Measurements from ENCODE around the gene POU1F1. TPM values are rescaled to one million over a fixed set of nuclear protein-coding genes. Genes with fewer than 3 reads are reported as not detected.

Gene POU1F1
- total and polyA plus RNA-seq, 2 of the 8 experiments (the other 6 are each of a cell fraction or from before 2014, with no cell fraction given) = not detected

GRCh38 chr3:87261925-87262324 is 14.5 kb downstream of the POU1F1 start:
- no peak overlapping the region for H3K27ac ChIP-seq (ENCODE audit: low read depth, low read length)
- no peak overlapping the region for H3K4ac ChIP-seq (replicated peaks; ENCODE audit: insufficient read length, low read depth, low read length)
- no peaks in the 10 kb centered on the region for H3K9me3 ChIP-seq (ENCODE audit: insufficient read depth in 2 of 2, low read depth in 1 of 2, low read length in 1 of 2)
- H3K27me3 ChIP-seq (replicated peaks in 1 of 4; ENCODE audit: control insufficient read depth in 3 of 4, extremely low read depth in 1 of 4, insufficient read depth in 3 of 4, low read length in 3 of 4) = no peaks in the 10 kb centered on the region
- no peaks in the 10 kb centered on the region for H3K23me2 ChIP-seq (ENCODE audit: low read depth, low read length)
- H3K79me1 ChIP-seq (ENCODE audit: low read depth, low read length) = no peaks in the 10 kb centered on the region
- POLR2A ChIA-PET (ENCODE audit: partially characterized antibody) = no interaction called here
- TF ChIP-seq CBX5 (IDR thresholded peaks at IDR 0.05; ENCODE audit: low read depth, low read length) (no peak), E2F6 (IDR thresholded peaks at IDR 0.05) (no peak)
- H3K4me1 ChIP-seq (replicated peaks in 1 of 4; ENCODE audit: control insufficient read depth in 3 of 4, insufficient read depth in 4 of 4, low read length in 3 of 4) = peaks cover 0 to 3% (median 1%) of the 10 kb centered on the region in 4 experiments; a peak in 1 of 7 replicates
- no peak overlapping the region for H2BK15ac ChIP-seq (ENCODE audit: low read length)
- H2BK12ac ChIP-seq (ENCODE audit: low read depth, low read length) = no peak overlapping the region
- no peak overlapping the region for H3K23ac ChIP-seq (ENCODE audit: insufficient read length)
- H3K18ac ChIP-seq (ENCODE audit: extremely low read depth, low read length) = no peak overlapping the region
- DNase-seq (ENCODE audit: low read depth in 1 of 2, low spot score in 2 of 2) = no peak
- H2AK5ac ChIP-seq (ENCODE audit: low read depth, low read length) = no peak overlapping the region
- H3K56ac ChIP-seq (replicated peaks; ENCODE audit: insufficient read length, low read depth, low read length) = no peak overlapping the region
- H3K79me2 ChIP-seq (ENCODE audit: control insufficient read depth in 1 of 2, insufficient read depth in 2 of 2, low read length in 2 of 2) = no peaks in the 10 kb centered on the region
- H3K36me3 ChIP-seq (ENCODE audit: control insufficient read depth in 2 of 4, insufficient read depth in 4 of 4, low read length in 3 of 4) = no peaks in the 10 kb centered on the region
- H2BK5ac ChIP-seq (ENCODE audit: low read depth, low read length) = no peak overlapping the region
- H2BK20ac ChIP-seq (ENCODE audit: low read length) = no peak overlapping the region
- no peak overlapping the region for H4K91ac ChIP-seq (replicated peaks; ENCODE audit: insufficient read length, low read length)
- H4K5ac ChIP-seq (ENCODE audit: insufficient read length, low read depth, low read length) = no peak overlapping the region
- H2AFZ ChIP-seq (ENCODE audit: low read length) = no peak overlapping the region
- FAIRE-seq = no peak
- H3K9ac ChIP-seq (replicated peaks in 1 of 4; ENCODE audit: extremely low read depth in 1 of 4, low read depth in 3 of 4, low read length in 3 of 4) = no peak overlapping the region
- H2BK120ac ChIP-seq (replicated peaks; ENCODE audit: low read depth, low read length) = no peak overlapping the region
- WGBS, 2 experiments (ENCODE audit: extremely low coverage in 1 of 2, insufficient coverage in 1 of 2, insufficient read length in 1 of 2, insufficient replicate concordance in 2 of 2, low coverage in 1 of 2, low lambda C conversion rate in 2 of 2, missing lambda C conversion rate in 1 of 2) = 81% methylated on average over 2 of the region's 2 CpGs; no CpG with 5 or more reads in 1 of the 2 experiments
- H3K14ac ChIP-seq (ENCODE audit: insufficient read length) = no peak overlapping the region
- H3K4me2 ChIP-seq (ENCODE audit: insufficient read depth in 1 of 2, low read depth in 2 of 2, low read length in 2 of 2) = no peak overlapping the region
- no peak overlapping the region for H4K8ac ChIP-seq (ENCODE audit: extremely low read depth, insufficient read depth, low read length)
- H3K4me3 ChIP-seq (ENCODE audit: extremely low read depth in 1 of 4, insufficient read depth in 2 of 4, low read depth in 3 of 4, low read length in 4 of 4) = no peak overlapping the region
- H4K20me1 ChIP-seq (replicated peaks in 1 of 2; ENCODE audit: control insufficient read depth in 1 of 2, insufficient read depth in 2 of 2, low read length in 2 of 2) = no peaks in the 10 kb centered on the region
- CTCF ChIA-PET (ENCODE audit: partially characterized antibody) = interaction anchor here (1.1 to 4.1 kb wide), 6 partner anchors 9 to 741 kb away, joined by 3 to 30 read pairs (median 7); partner anchors contain the start of gene POU1F1
